IMR-90 (cell line): ENCODE measurements around the gene TMEM235. TPM values are rescaled to one million over a fixed set of nuclear protein-coding genes. Genes with fewer than 3 reads are reported as not detected.
A peak's percentile ranks its signal among the peaks of the same experiment; 100 is the strongest.

Experiments
- ATAC-seq: fragments of 200-7000 bp; cut with Tn5 transposase; 2 replicates; pipeline ENCODE4 v1.9.1; 2020; ENCODE audit warnings: low read depth, mild to moderate bottlenecking, moderate library complexity
- BruUV-seq: library from RNA; stranded (reverse); fragments of 400-500 nt; replicated peaks from 2 replicates; lab custom pipeline; 2021; lab: Mats Ljungman, UMichigan
- CTCF ChIA-PET: fragments of 300-600 bp; formaldehyde crosslinking; extraction: SDS; loops from one replicate; lab custom pipeline; 2021; ENCODE audit warnings: antibody characterized with exemption; lab: Yijun Ruan, JAX
- POLR2A ChIA-PET: fragments of 300-600 bp; sonication (Branson Sonifier 250); formaldehyde crosslinking; loops from one replicate; lab custom pipeline; 2022; ENCODE audit warnings: antibody characterized with exemption; ENCODE audit not compliant: unreplicated experiment; lab: Charles Lee
- DNase-seq: peaks from one replicate; pipeline ENCODE4 v3.0.0; 2013
- H2AFZ ChIP-seq: replicated peaks from 2 replicates; pipeline ENCODE3; 2013; ENCODE audit warnings: low read length, mild to moderate bottlenecking; ENCODE audit not compliant: poor library complexity
- H2AK5ac ChIP-seq: 2 replicates; pipeline ENCODE4 v1.6.1; 2013; ENCODE audit warnings: low read depth, low read length, inconsistent platforms
- H2AK9ac ChIP-seq: replicated peaks from 2 replicates; pipeline ENCODE3; 2013; ENCODE audit warnings: mild to moderate bottlenecking, low read depth, low read length, moderate library complexity; ENCODE audit not compliant: poor library complexity
- H2BK120ac ChIP-seq: 2 replicates; pipeline ENCODE4 v1.6.1; 2013; ENCODE audit warnings: low read depth, low read length, inconsistent platforms
- H2BK15ac ChIP-seq: 3 replicates; pipeline ENCODE4 v1.6.1; 2013; ENCODE audit warnings: low read depth, low read length, inconsistent platforms
- H2BK20ac ChIP-seq: 2 replicates; pipeline ENCODE4 v1.6.1; 2013; ENCODE audit warnings: low read depth, mild to moderate bottlenecking, inconsistent platforms, low read length, moderate library complexity
- H2BK5ac ChIP-seq: 2 replicates; pipeline ENCODE4 v1.6.1; 2013; ENCODE audit warnings: mild to moderate bottlenecking, low read depth, low read length, inconsistent platforms; ENCODE audit not compliant: poor library complexity, severe bottlenecking
- H3K14ac ChIP-seq: replicated peaks from 2 replicates; pipeline ENCODE4 v1.6.1; 2013; ENCODE audit warnings: low read depth, low read length, inconsistent platforms
- H3K18ac ChIP-seq: 2 replicates; pipeline ENCODE4 v1.6.1; 2013; ENCODE audit warnings: low read depth, low read length, control low read depth
- H3K23ac ChIP-seq: 2 replicates; pipeline ENCODE4 v1.6.1; 2013; ENCODE audit warnings: low read depth, low read length, inconsistent platforms
- H3K27ac ChIP-seq: 2 replicates; pipeline ENCODE4 v1.5.1; 2013; ENCODE audit warnings: mild to moderate bottlenecking, control low read depth, low read length; ENCODE audit not compliant: insufficient read depth
- H3K27me3 ChIP-seq: 2 replicates; pipeline ENCODE4 v1.6.1; 2013; ENCODE audit warnings: low read length; ENCODE audit not compliant: control insufficient read depth, insufficient read depth
- H3K36me3 ChIP-seq: 2 replicates; pipeline ENCODE4 v1.6.1; 2013; ENCODE audit warnings: low read length, mixed read lengths; ENCODE audit not compliant: control insufficient read depth, insufficient read depth
- H3K4ac ChIP-seq: 2 replicates; pipeline ENCODE4 v1.6.1; 2013; ENCODE audit warnings: low read depth, low read length, inconsistent platforms
- H3K4me1 ChIP-seq: 2 replicates; pipeline ENCODE4 v1.6.1; 2013; ENCODE audit warnings: low read length, mixed read lengths; ENCODE audit not compliant: control insufficient read depth, insufficient read depth
- H3K4me2 ChIP-seq: 2 replicates; pipeline ENCODE4 v1.6.1; 2013; ENCODE audit warnings: low read depth, mild to moderate bottlenecking, control low read depth, low read length, moderate library complexity
- H3K4me3 ChIP-seq: 2 replicates; pipeline ENCODE4 v1.5.1; 2013; ENCODE audit warnings: low read depth, mild to moderate bottlenecking, control low read depth, low read length, moderate library complexity; ENCODE audit not compliant: insufficient read depth
- H3K56ac ChIP-seq: 2 replicates; pipeline ENCODE4 v1.6.1; 2013; ENCODE audit warnings: low read length, inconsistent platforms; ENCODE audit not compliant: insufficient read depth; ENCODE audit errors: extremely low read depth
- H3K79me1 ChIP-seq, 2 experiments: 2 replicates each; pipeline ENCODE4 v1.6.1; 2013; ENCODE audit warnings: low read length in 2 of 2, inconsistent platforms in 1 of 2, low read depth in 1 of 2
- H3K9ac ChIP-seq: 2 replicates; pipeline ENCODE4 v1.6.1; 2013; ENCODE audit warnings: low read depth, low read length, control low read depth
- H3K9me1 ChIP-seq: 2 replicates; pipeline ENCODE4 v1.6.1; 2013; ENCODE audit warnings: low read length, inconsistent platforms; ENCODE audit not compliant: insufficient read depth
- H3K9me3 ChIP-seq: 2 replicates; pipeline ENCODE4 v1.6.1; 2013; ENCODE audit warnings: low read length; ENCODE audit not compliant: control insufficient read depth, insufficient read depth
- H4K20me1 ChIP-seq: 2 replicates; pipeline ENCODE4 v1.6.1; 2013; ENCODE audit warnings: low read length, inconsistent platforms; ENCODE audit not compliant: insufficient read depth
- H4K5ac ChIP-seq: 2 replicates; pipeline ENCODE4 v1.6.1; 2013; ENCODE audit warnings: mild to moderate bottlenecking, low read depth, low read length, control low read depth
- H4K8ac ChIP-seq, 2 experiments: 2 replicates each; pipeline ENCODE4 v1.6.1; 2013; ENCODE audit warnings: low read depth in 2 of 2, low read length in 2 of 2, control low read depth in 1 of 2, inconsistent platforms in 1 of 2
- H4K91ac ChIP-seq: 2 replicates; pipeline ENCODE4 v1.6.1; 2013; ENCODE audit warnings: low read depth, low read length, inconsistent platforms; ENCODE audit not compliant: insufficient read depth
- BHLHE40 ChIP-seq: fragments of 150-350 bp; IDR thresholded peaks from 2 replicates; pipeline ENCODE4 v1.6.1; 2016; ENCODE audit warnings: mild to moderate bottlenecking, low read depth, low read length
- CEBPB ChIP-seq: IDR thresholded peaks from 2 replicates; pipeline ENCODE4 v1.6.1; 2012; ENCODE audit warnings: low read depth, low read length, improper control_type of control experiment
- CHD1 ChIP-seq: IDR thresholded peaks from 2 replicates; pipeline ENCODE4 v1.6.1; 2012; ENCODE audit warnings: low read depth, low read length, improper control_type of control experiment
- MAFK ChIP-seq: IDR thresholded peaks from 2 replicates; pipeline ENCODE4 v1.6.1; 2012; ENCODE audit warnings: low read depth, low read length, improper control_type of control experiment
- MAZ ChIP-seq: IDR thresholded peaks from 2 replicates; pipeline ENCODE4 v1.6.1; 2012; ENCODE audit warnings: low read depth, mild to moderate bottlenecking, low read length, improper control_type of control experiment, moderate library complexity, borderline replicate concordance
- MXI1 ChIP-seq: IDR thresholded peaks from 2 replicates; pipeline ENCODE4 v1.6.1; 2012; ENCODE audit warnings: low read depth, mild to moderate bottlenecking, low read length, moderate library complexity, borderline replicate concordance
- NFE2L2 ChIP-seq: fragments of 150-350 bp; IDR thresholded peaks from 2 replicates; pipeline ENCODE4 v1.6.1; 2016; ENCODE audit warnings: low read depth, mild to moderate bottlenecking, low read length
- POLR2A ChIP-seq: IDR thresholded peaks from 2 replicates; pipeline ENCODE4 v1.6.1; 2012; ENCODE audit warnings: mild to moderate bottlenecking, low read depth, low read length
- RAD21 ChIP-seq: IDR thresholded peaks from 2 replicates; pipeline ENCODE4 v1.6.1; 2012; ENCODE audit warnings: low read length, improper control_type of control experiment
- RFX5 ChIP-seq: IDR thresholded peaks from 2 replicates; pipeline ENCODE4 v1.8.0; 2012; ENCODE audit warnings: low read depth, mild to moderate bottlenecking, low read length, moderate library complexity
- SMC3 ChIP-seq: fragments of 150-350 bp; IDR thresholded peaks from 2 replicates; pipeline ENCODE4 v1.6.1; 2016; ENCODE audit warnings: low read depth, mild to moderate bottlenecking, antibody characterized with exemption, low read length, moderate library complexity
- WGBS, 2 experiments: methylation state at CpG; one replicate each; pipeline versions ENCODE4 v1.1.5 to v1.1.7; 2013; ENCODE audit warnings: missing lambda C conversion rate in 2 of 2; ENCODE audit not compliant: insufficient read length in 1 of 2; ENCODE audit errors: extremely low coverage in 2 of 2; 5-methylcytosine and 5-hydroxymethylcytosine counted together
- dilution Hi-C: fragments of 300-500 bp; cut with HindIII; formaldehyde crosslinking; loops from one replicate; pipeline ENCODE4 v1.14.3; 2018; ENCODE audit warnings: low sequenced_read_pairs; ENCODE audit not compliant: unreplicated experiment
- in situ Hi-C: fragments of 300-500 bp; cut with MboI; formaldehyde crosslinking; loops from 3 replicates; pipeline ENCODE4 v1.14.3; 2019; ENCODE audit warnings: low sequenced_read_pairs, inconsistent platforms, mixed read lengths
- intact Hi-C: fragments of 100-400 bp; cut with micrococcal nuclease; formaldehyde crosslinking; loops from 2 replicates; pipeline ENCODE4 v1.10.0; 2022
- polyA plus RNA-seq, 3 experiments: library from polyadenylated mRNA; depleted of rRNA; stranded (reverse); fragments of >200 nt; gene quantifications; 2 replicates each; pipeline ENCODE4 v1.2.3, GENCODE V29; 2012; ENCODE audit warnings: low replicate concordance in 1 of 3
- total RNA-seq: library from RNA; depleted of rRNA; stranded (reverse); fragments of >200 nt; gene quantifications from 2 replicates; pipeline ENCODE4 v1.2.3, GENCODE V29; 2012
- TF ChIP-seq, protein P1 (sequence below): conservative IDR thresholded peaks from 2 replicates; pipeline ENCODE4 v1.5.1; 2012; ENCODE audit warnings: mild to moderate bottlenecking, low read depth, low read length, improper control_type of control experiment
- TF ChIP-seq, protein P2 (sequence below): fragments of 150-350 bp; IDR thresholded peaks from 2 replicates; pipeline ENCODE4 v1.6.1; 2017; ENCODE audit warnings: mild to moderate bottlenecking, antibody characterized with exemption, low read length, low read depth
- TF ChIP-seq, protein P3 (sequence below): fragments of 150-350 bp; IDR thresholded peaks from 2 replicates; pipeline ENCODE4 v1.6.1; 2016; ENCODE audit warnings: low read depth, mild to moderate bottlenecking, low read length, moderate library complexity, borderline replicate concordance

Gene TMEM235
- total and polyA plus RNA-seq, 2 of the 4 experiments (the other 2 are of a cell fraction), result not detected

DNA sequence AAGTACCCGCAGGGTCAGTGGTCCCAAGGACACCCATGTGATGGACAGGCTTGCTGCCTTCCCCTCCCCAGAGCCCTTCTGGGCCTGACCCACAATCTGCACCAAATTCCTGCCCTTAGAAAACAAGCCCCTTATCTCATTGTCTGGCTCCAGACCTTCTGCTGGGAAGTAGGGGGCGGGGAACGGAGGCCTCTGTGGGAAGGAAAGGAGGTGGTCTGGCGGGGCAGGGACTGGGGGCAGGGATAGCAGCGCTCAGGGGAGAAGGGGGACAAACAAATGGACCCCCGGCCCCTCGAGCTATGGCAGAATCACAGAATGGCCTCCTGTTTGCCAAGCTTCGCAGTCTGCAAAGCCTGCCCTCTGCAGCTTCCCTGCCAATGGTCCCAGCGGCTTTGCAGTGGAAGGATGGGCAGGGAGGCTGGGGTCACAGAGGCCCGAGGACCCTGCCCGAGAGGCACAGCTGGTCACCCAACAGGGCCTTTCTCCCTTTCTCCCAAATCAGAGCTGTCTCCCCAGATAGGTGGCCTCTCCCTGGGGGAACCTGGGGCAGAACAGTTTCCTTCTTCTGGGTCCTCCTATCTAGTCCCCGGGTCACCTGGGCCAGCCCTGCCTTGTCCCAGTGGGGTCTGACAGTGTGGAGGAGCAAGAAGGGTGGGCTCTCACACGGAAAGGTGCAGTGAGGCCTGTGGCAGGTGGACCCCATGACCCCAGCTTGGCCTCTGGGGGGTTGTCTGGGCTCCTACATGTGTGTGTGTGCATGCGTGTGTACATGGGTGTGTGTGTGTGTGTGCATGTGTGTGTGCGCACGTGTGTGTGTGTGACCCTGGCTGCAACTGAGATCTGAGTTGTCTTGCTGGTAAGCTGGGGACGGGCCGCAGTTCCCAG is 25.5 kb downstream of the TMEM235 start:
- Histone ChIP-seq H3K4me3 (no peak overlapping the region), H3K4me2 (no peak overlapping the region), H3K27ac (no peak overlapping the region), H2AK9ac (no peak overlapping the region), H3K4me1 (peaks cover 3% of the 10 kb centered on the region; the same call in 1 of the 2 replicates), H2AK5ac (no peak overlapping the region), H3K9ac (no peak overlapping the region), H2AFZ (peak overlapping the region; percentile 19), H3K9me3 (no peaks in the 10 kb centered on the region), H3K56ac (no peak overlapping the region), H2BK20ac (no peak overlapping the region), H3K9me1 (0 out of 2 replicates have a peak, but pooled peaks cover 6% of the 10 kb centered on the region), H3K79me1 (peaks cover 0 to 4% of the 10 kb centered on the region in 2 experiments; a peak in 1 of 4 replicates), H3K23ac (no peak overlapping the region), H3K4ac (no peak overlapping the region), H4K91ac (no peak overlapping the region), H4K8ac (no peak overlapping the region), H2BK5ac (no peak overlapping the region), H3K36me3 (no peaks in the 10 kb centered on the region), H2BK15ac (no peak overlapping the region), H4K20me1 (no peaks in the 10 kb centered on the region), H4K5ac (no peak overlapping the region), H2BK120ac (no peak overlapping the region), H3K27me3 (peaks cover 7% of the 10 kb centered on the region; the same call in 1 of the 2 replicates), H3K18ac (no peak overlapping the region), H3K14ac (no peak overlapping the region)
- dilution Hi-C loops, result no loop called here
- BruUV-seq, result no TSS peak
- ATAC-seq (no peak), DNase-seq (no peak)
- ChIA-PET CTCF (no interaction called here), POLR2A (no interaction called here)
- 33% methylated on average over 1 of the region's 18 CpGs; no CpG with 5 or more reads in 1 of the 2 experiments for WGBS, 2 experiments
- intact Hi-C loops, result loop anchor here (10.0 kb wide), 1 partner anchor 448 kb away; no protein-coding TSS in a partner anchor
- in situ Hi-C loops, result no loop called here
- TF ChIP-seq MAFK (no peak), CHD1 (no peak), RAD21 (no peak), CEBPB (no peak), SMC3 (no peak), BHLHE40 (no peak), MXI1 (no peak), MAZ (no peak), RFX5 (no peak), POLR2A (no peak), NFE2L2 (no peak)
- TF ChIP-seq, protein P1, sequence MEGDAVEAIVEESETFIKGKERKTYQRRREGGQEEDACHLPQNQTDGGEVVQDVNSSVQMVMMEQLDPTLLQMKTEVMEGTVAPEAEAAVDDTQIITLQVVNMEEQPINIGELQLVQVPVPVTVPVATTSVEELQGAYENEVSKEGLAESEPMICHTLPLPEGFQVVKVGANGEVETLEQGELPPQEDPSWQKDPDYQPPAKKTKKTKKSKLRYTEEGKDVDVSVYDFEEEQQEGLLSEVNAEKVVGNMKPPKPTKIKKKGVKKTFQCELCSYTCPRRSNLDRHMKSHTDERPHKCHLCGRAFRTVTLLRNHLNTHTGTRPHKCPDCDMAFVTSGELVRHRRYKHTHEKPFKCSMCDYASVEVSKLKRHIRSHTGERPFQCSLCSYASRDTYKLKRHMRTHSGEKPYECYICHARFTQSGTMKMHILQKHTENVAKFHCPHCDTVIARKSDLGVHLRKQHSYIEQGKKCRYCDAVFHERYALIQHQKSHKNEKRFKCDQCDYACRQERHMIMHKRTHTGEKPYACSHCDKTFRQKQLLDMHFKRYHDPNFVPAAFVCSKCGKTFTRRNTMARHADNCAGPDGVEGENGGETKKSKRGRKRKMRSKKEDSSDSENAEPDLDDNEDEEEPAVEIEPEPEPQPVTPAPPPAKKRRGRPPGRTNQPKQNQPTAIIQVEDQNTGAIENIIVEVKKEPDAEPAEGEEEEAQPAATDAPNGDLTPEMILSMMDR, result no peak
- TF ChIP-seq, protein P2, sequence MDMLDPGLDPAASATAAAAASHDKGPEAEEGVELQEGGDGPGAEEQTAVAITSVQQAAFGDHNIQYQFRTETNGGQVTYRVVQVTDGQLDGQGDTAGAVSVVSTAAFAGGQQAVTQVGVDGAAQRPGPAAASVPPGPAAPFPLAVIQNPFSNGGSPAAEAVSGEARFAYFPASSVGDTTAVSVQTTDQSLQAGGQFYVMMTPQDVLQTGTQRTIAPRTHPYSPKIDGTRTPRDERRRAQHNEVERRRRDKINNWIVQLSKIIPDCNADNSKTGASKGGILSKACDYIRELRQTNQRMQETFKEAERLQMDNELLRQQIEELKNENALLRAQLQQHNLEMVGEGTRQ, result no peak
- TF ChIP-seq, protein P3, sequence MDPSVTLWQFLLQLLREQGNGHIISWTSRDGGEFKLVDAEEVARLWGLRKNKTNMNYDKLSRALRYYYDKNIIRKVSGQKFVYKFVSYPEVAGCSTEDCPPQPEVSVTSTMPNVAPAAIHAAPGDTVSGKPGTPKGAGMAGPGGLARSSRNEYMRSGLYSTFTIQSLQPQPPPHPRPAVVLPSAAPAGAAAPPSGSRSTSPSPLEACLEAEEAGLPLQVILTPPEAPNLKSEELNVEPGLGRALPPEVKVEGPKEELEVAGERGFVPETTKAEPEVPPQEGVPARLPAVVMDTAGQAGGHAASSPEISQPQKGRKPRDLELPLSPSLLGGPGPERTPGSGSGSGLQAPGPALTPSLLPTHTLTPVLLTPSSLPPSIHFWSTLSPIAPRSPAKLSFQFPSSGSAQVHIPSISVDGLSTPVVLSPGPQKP, result no peak
